Fibroblast of the conjunctiva (primary cell): ENCODE data around the gene DIAPH3.
A peak's percentile ranks its signal among the peaks of the same experiment; 100 is the strongest.

Source experiments
- DNase-seq: peaks from one replicate; pipeline ENCODE4 v3.0.0-alpha.2; 2010; ENCODE audit warnings: low read depth

Gene DIAPH3

GRCh38 chr13:59957438-59957837, 206.3 kb downstream of the DIAPH3 start:
- no peak for DNase-seq

- no peak for DNase-seq
Measured at GRCh38 chr13:59954601-59955000, 209.1 kb downstream of the DIAPH3 start.

- DNase-seq = no peak
Measured at GRCh38 chr13:59951011-59951410, 212.7 kb downstream of the DIAPH3 start.

GRCh38 chr13:59950266-59950665, 213.5 kb downstream of the DIAPH3 start:
- DNase-seq = no peak

GRCh38 chr13:59948686-59949085, 215.0 kb downstream of the DIAPH3 start:
- no peak for DNase-seq

GRCh38 chr13:59946944-59947343, 216.8 kb downstream of the DIAPH3 start:
- DNase-seq = peak; percentile 3

- DNase-seq = no peak
Measured at GRCh38 chr13:59931621-59932020, 232.1 kb downstream of the DIAPH3 start.

- DNase-seq = no peak
Measured at GRCh38 chr13:59924256-59924655, 239.5 kb downstream of the DIAPH3 start.

GRCh38 chr13:59915252-59915651, 248.5 kb downstream of the DIAPH3 start:
- no peak for DNase-seq

GRCh38 chr13:59914556-59914955, 249.2 kb downstream of the DIAPH3 start:
- DNase-seq = peak; percentile 2

GRCh38 chr13:59906413-59907049, 257.2 kb downstream of the DIAPH3 start:
- peak; percentile 37 for DNase-seq

GRCh38 chr13:59901191-59901590, 262.5 kb downstream of the DIAPH3 start:
- no peak for DNase-seq

GRCh38 chr13:59898066-59898465, 265.7 kb downstream of the DIAPH3 start:
- DNase-seq = no peak

GRCh38 chr13:59893266-59893665, 270.5 kb downstream of the DIAPH3 start:
- no peak for DNase-seq

GRCh38 chr13:59891053-59891452, 272.7 kb downstream of the DIAPH3 start:
- DNase-seq = no peak

- DNase-seq = no peak
Measured at GRCh38 chr13:59890054-59890453, 273.7 kb downstream of the DIAPH3 start.

GRCh38 chr13:59888408-59888807, 275.3 kb downstream of the DIAPH3 start:
- DNase-seq = no peak

- DNase-seq = no peak
Measured at GRCh38 chr13:59885076-59885475, 278.7 kb downstream of the DIAPH3 start.

- DNase-seq = no peak
Measured at GRCh38 chr13:59883885-59884284, 279.8 kb downstream of the DIAPH3 start.

- no peak for DNase-seq
Measured at GRCh38 chr13:59880468-59880867, 283.3 kb downstream of the DIAPH3 start.

GRCh38 chr13:59879281-59879680, 284.4 kb downstream of the DIAPH3 start:
- DNase-seq = no peak

GRCh38 chr13:59877933-59878332, 285.8 kb downstream of the DIAPH3 start:
- peak; percentile 50 for DNase-seq

- no peak for DNase-seq
Measured at GRCh38 chr13:59874973-59875372, 288.8 kb downstream of the DIAPH3 start.

- DNase-seq = no peak
Measured at GRCh38 chr13:59873856-59874255, 289.9 kb downstream of the DIAPH3 start.

GRCh38 chr13:59873309-59873708, 290.4 kb downstream of the DIAPH3 start:
- DNase-seq = no peak
